PC-9 (cell line): ENCODE measurements around the gene NEIL3.
"Not testable (repeated sequence)": the region's sequence is repeated elsewhere in the genome, so short reads cannot be mapped to it uniquely, and the experiment has no call there.

ENCODE experiments used
- CTCF ChIP-seq: fragments of 200-600 bp; sonication (generic); conservative IDR thresholded peaks from 2 replicates; pipeline ENCODE4 v1.6.1; 2017; ENCODE audit warnings: mixed run types, antibody characterized with exemption, mild to moderate bottlenecking, moderate library complexity
- EZH2 ChIP-seq: fragments of 200-600 bp; sonication (generic); IDR thresholded peaks from 2 replicates; pipeline ENCODE4 v1.8.0; 2017; ENCODE audit warnings: antibody characterized with exemption, low read depth

- TF ChIP-seq CTCF, EZH2: not testable (repeated sequence)
Observed at GRCh38 chr4:177304864-177305263, 4.8 kb upstream of the NEIL3 start.
